Astrocyte (in vitro differentiated cells and primary cell): ENCODE data around the gene C16orf96.

Experiments
- EZH2 ChIP-seq: IDR thresholded peaks from 2 replicates; pipeline ENCODE4 v1.6.1; 2012; ENCODE audit warnings: mild to moderate bottlenecking, low read length, inconsistent platforms; ENCODE audit not compliant: insufficient read depth
- TF ChIP-seq, protein P1 (sequence below): IDR thresholded peaks from 2 replicates; pipeline ENCODE4 v1.5.1; 2011; ENCODE audit warnings: low read depth, mild to moderate bottlenecking, inconsistent platforms, low read length, moderate library complexity; ENCODE audit not compliant: insufficient read depth

DNA sequence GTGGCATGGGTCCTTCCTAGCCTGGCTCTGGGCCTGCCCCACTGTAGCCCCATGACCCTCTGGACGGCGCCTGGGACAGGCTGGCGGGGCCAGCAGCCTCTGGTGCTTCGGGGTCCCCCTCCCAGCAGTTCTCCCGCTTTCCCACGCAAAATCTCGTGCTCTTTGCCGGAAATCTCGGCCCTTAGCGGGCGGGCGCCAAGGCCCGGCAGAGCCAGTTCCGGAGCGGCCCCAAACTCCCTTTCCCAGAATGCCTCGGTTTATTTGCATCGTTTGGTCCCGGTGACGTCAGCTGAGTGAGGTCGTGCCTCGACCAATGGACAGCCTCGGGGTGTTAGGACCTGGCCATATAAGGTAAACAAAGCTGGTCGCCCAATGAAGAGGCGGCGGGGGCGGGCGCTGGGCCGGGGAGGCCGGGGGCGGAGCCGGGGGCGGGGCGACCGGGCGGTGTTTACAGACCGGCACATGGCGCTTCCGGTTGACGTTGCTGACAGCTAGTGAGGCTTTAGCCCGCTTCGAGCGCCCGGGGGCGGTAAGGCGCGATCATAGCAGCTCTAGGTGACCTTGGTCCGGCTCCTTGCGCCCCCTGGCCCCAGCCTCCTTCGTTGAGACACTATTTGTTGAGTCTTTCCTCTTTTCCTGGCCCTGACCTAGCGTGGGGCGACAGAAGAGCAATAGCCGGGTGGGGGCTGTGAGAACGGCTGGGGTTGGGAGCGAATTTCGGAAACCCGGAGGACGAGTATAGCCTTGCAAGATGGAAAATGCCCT is 60.1 kb downstream of the C16orf96 start:
- TF ChIP-seq, protein P1, sequence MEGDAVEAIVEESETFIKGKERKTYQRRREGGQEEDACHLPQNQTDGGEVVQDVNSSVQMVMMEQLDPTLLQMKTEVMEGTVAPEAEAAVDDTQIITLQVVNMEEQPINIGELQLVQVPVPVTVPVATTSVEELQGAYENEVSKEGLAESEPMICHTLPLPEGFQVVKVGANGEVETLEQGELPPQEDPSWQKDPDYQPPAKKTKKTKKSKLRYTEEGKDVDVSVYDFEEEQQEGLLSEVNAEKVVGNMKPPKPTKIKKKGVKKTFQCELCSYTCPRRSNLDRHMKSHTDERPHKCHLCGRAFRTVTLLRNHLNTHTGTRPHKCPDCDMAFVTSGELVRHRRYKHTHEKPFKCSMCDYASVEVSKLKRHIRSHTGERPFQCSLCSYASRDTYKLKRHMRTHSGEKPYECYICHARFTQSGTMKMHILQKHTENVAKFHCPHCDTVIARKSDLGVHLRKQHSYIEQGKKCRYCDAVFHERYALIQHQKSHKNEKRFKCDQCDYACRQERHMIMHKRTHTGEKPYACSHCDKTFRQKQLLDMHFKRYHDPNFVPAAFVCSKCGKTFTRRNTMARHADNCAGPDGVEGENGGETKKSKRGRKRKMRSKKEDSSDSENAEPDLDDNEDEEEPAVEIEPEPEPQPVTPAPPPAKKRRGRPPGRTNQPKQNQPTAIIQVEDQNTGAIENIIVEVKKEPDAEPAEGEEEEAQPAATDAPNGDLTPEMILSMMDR = no peak
- TF ChIP-seq EZH2 = no peak
